Cardiac muscle cell (in vitro differentiated cells and primary cell): ENCODE measurements around the gene PCCB. TPM values are rescaled to one million over a fixed set of nuclear protein-coding genes. Genes with fewer than 3 reads are reported as not detected.

ENCODE experiments used
- DNase-seq, 2 donors: peaks; one replicate each; pipeline versions ENCODE4 v3.0.0 to v3.0.0-alpha.2; 2010 to 2017; ENCODE audit warnings: low read depth in 1 of 2, low spot score in 1 of 2
- H3K27ac ChIP-seq: fragments of 200-600 bp; sonication (generic); 2 replicates; pipeline ENCODE4 v1.5.1; 2016
- H3K27me3 ChIP-seq: fragments of 200-600 bp; sonication (generic); 2 replicates; pipeline ENCODE4 v1.6.0; 2016; ENCODE audit warnings: control low read depth
- H3K36me3 ChIP-seq: fragments of 200-600 bp; sonication (generic); 2 replicates; pipeline ENCODE4 v1.5.1; 2016; ENCODE audit warnings: control low read depth
- H3K4me1 ChIP-seq: fragments of 200-600 bp; sonication (generic); 2 replicates; pipeline ENCODE4 v1.8.1; 2017; ENCODE audit warnings: low read depth, mild to moderate bottlenecking, mixed run types
- H3K4me3 ChIP-seq: fragments of 200-600 bp; sonication (generic); 2 replicates; pipeline ENCODE4 v1.5.1; 2016; ENCODE audit warnings: mild to moderate bottlenecking
- H3K9me3 ChIP-seq: fragments of 200-600 bp; sonication (generic); 2 replicates; pipeline ENCODE4 v1.5.1; 2017; ENCODE audit warnings: low read depth, mild to moderate bottlenecking, control low read depth
- CTCF ChIP-seq: IDR thresholded peaks from 2 replicates; pipeline ENCODE4 v1.5.1; 2012; ENCODE audit warnings: low read depth, mild to moderate bottlenecking, low read length
- polyA plus RNA-seq: library from polyadenylated mRNA; unstranded; fragments of >200 nt; fragmentation: Nextera tagmentation; extraction: Ambion mirVana; gene quantifications from 2 replicates; pipeline ENCODE4 v1.2.1, GENCODE V29; 2016
- total RNA-seq: library from RNA; depleted of rRNA; stranded (reverse); fragments of >200 nt; gene quantifications from 2 replicates; pipeline ENCODE4 v1.2.3, GENCODE V29; 2016

PCCB gene
- total and polyA plus RNA-seq, 2 experiments from 2014 or later: 57.8 to 65.8 TPM

DNA sequence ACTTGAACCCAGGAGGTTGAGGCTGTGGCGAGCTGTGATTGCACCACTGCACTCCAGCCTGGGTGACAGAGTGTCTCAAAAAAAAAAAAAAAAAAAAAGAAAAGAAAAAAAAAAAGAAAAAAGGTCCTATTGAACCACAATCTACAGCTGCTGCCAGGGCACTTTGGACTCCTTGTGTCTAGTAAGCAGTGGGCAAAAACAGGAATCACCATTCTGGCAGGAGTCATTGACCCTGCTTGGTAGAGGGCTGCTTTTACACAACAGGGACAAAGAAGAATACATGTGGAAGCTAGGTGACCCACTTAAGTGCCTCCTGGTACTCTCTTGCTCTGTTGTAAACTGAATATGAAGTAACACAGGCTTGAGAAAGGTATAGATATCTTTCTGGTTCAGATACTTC, 14.6 kb upstream of the PCCB start:
- Histone ChIP-seq H3K4me1 (no peaks in the 10 kb centered on the region), H3K27ac (no peak overlapping the region), H3K27me3 (no peaks in the 10 kb centered on the region), H3K9me3 (no peaks in the 10 kb centered on the region), H3K36me3 (no peaks in the 10 kb centered on the region), H3K4me3 (no peak overlapping the region)
- no peak for TF ChIP-seq CTCF
- DNase-seq: no peak

DNA sequence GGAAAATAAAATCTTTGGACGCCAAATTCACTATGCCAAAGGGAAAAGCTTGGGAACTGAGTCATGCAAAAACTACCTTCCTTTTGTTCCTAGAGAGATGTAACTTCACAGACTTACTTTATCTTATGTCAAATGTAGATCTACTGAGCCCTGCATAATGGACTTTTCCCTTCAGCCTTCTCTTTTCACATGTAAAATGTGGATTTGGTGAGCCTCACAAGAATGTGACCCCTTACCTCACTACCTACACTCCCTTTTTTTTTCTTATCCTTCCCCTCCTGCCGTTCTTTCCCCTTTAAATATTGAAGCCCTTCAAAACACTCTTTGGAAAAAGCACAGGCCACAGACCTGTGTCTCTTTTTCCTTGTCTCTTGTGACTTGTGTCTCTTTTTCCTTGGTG, 14.0 kb upstream of the PCCB start:
- no peak for TF ChIP-seq CTCF
- DNase-seq: no peak
- no peak overlapping the region for H3K27ac ChIP-seq
- no peaks in the 10 kb centered on the region for H3K27me3 ChIP-seq
- H3K4me1 ChIP-seq: no peaks in the 10 kb centered on the region
- H3K4me3 ChIP-seq: no peak overlapping the region
- no peaks in the 10 kb centered on the region for H3K9me3 ChIP-seq
- no peaks in the 10 kb centered on the region for H3K36me3 ChIP-seq

DNA sequence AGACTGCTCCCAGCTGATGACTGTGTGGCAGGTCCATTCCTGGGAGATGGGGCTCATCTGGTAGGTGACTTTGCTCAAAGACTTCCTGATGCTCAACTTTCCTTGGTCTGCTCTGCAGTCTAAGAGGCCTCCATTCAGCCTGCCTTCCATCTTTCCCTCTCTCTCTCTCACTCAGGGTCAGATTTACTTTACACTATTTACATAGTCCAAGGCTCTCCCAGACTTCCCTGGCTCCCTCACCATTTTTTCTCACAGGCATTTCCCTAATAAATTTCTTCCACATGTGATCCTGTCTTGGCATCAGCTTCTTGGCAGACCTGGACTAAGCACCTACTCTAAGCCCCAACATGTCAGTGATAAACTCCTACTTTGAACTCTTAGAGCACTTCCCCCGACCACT, 13.0 kb upstream of the PCCB start:
- Histone ChIP-seq H3K27me3 (no peaks in the 10 kb centered on the region), H3K4me1 (no peaks in the 10 kb centered on the region), H3K36me3 (no peaks in the 10 kb centered on the region), H3K9me3 (no peaks in the 10 kb centered on the region), H3K27ac (no peak overlapping the region), H3K4me3 (no peak overlapping the region)
- TF ChIP-seq CTCF: no peak
- DNase-seq: no peak

DNA sequence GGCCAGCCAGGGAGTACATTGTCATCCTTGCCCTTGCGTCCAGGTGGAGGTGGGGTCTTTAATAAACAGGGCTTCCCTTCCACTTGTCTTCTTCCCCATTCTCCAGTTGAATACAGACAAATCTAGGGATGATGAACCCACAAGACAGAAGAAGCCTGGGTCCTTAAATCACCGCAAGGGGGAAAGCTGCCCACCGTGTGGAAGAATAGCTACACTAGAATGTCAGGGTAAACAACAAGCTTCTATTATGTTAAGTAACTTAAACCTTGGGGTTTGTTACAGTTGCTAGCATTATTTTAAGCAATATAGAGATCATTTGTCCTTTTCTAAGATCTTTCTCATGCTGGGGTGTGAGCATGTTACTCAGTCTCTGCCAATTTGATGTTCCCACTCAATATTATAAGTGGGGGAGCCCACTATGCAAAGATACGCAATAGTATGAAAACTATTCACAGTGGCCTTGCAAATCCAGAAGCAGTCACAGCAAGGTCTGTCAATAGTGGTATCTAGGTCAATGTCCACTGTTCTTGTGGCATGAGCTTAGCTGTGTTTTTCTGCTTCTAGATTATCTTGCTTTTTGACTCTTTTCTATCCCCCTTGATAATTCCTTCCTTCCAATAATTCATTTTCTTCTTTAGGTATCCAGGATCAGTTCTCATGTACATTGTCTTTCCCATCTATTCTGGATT, 12.0 kb upstream of the PCCB start:
- no peak for TF ChIP-seq CTCF
- DNase-seq: no peak
- Histone ChIP-seq H3K4me3 (no peak overlapping the region), H3K9me3 (no peaks in the 10 kb centered on the region), H3K27me3 (no peaks in the 10 kb centered on the region), H3K4me1 (no peaks in the 10 kb centered on the region), H3K27ac (no peak overlapping the region), H3K36me3 (no peaks in the 10 kb centered on the region)

DNA sequence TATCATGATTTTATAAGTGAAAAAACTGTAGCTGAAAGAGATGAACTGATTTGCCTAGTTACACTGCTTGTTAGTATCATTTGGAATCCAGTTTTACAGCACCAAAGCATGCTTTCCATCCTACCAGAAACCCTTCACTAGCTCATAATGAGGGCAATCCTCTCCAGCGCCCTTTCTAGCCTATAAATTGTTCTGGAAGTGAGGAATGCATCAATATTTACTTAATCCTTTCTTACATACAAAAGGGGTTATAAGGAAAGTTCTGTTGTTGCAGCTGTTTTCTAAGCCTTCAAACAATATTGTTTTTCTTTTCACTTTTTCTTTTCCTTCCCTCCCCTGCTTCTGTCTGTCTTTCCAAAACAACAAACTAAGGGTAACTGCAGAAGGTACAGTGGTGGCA, 11.0 kb upstream of the PCCB start:
- TF ChIP-seq CTCF: no peak
- no peaks in the 10 kb centered on the region for H3K27me3 ChIP-seq
- DNase-seq: no peak
- H3K4me1 ChIP-seq: no peaks in the 10 kb centered on the region
- H3K4me3 ChIP-seq: no peak overlapping the region
- H3K9me3 ChIP-seq: no peaks in the 10 kb centered on the region
- H3K27ac ChIP-seq: no peak overlapping the region
- H3K36me3 ChIP-seq: no peaks in the 10 kb centered on the region

- H3K27me3 ChIP-seq: no peaks in the 10 kb centered on the region
- no peak for TF ChIP-seq CTCF
- no peak for DNase-seq
Observed at GRCh38 chr3:136245691-136246090, 4.4 kb upstream of the PCCB start.

More at GRCh38 chr3:136245691-136246090, 4.4 kb upstream of the PCCB start:
- no peak overlapping the region for H3K4me3 ChIP-seq
- no peaks in the 10 kb centered on the region for H3K36me3 ChIP-seq
- no peaks in the 10 kb centered on the region for H3K4me1 ChIP-seq
- H3K27ac ChIP-seq: no peak overlapping the region
- no peaks in the 10 kb centered on the region for H3K9me3 ChIP-seq
